GM18519 (cell line): ENCODE measurements around the gene BLOC1S1.

Experiments
- ATAC-seq: cut with Tn5 transposase; IDR thresholded peaks from one replicate; pipeline ENCODE4 v1.9.1; 2021; ENCODE audit warnings: mild to moderate bottlenecking, moderate library complexity; ENCODE audit not compliant: unreplicated experiment, low FRiP score

Gene BLOC1S1

DNA sequence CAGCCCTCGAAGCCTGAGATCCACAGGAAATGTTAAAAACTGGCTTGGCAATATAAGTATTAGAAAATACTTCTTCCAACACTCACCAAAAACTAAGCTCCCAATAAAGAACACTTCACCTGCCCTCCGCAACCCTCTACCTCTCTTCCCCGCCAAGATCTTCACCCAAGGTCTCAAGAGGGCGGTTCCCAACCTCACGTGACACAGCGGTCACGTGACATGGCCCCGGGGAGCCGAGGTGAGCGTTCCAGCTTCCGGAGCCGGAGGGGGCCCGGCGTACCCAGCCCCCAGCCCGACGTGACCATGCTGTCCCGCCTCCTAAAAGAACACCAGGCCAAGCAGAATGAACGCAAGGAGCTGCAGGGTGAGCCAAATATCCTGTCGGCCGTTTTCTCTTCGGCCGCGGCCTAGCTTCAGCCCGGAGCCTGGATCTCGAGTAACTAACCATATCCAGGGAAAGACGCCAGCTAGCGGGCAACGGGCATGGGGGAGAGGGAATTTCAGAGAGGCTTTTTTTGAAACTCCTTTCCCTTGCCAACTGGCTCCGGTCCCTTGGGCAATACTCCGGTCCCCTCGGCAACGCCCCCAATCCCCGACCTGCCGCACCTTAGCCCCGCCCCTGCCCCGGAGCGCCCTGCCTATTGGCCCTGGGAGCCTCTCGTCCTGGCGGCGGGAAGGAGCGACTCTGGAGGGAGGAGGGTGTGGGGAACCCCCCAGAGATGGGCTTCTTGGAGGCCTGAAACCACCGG lies at the start of gene BLOC1S1:
BLOC1S1 (plus strand) TSS at position 214 of the 749 bp plus-strand sequence; CDS start at position 220, 6 bp downstream.
- ATAC-seq: peak; percentile 60

DNA sequence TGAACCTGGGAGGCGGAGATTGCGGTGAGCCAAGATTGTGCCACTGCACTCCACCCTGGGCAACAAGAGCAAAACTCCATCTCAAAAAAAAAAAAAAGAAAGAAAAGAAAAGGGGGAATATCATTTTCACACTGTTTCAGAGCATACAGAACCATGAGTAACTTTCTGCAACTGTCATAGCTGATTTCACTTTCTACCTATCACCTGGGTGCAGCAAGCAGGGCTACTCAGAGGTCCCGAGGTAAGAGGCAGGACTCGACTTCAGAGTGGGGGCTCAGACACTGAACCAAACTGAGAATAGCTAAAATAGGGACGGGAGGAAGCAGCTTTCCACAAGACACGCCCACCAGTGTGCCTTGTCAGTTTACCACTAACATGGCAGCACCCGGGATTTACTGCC lies 49.3 kb upstream of the BLOC1S1 start:
- no peak for ATAC-seq

DNA sequence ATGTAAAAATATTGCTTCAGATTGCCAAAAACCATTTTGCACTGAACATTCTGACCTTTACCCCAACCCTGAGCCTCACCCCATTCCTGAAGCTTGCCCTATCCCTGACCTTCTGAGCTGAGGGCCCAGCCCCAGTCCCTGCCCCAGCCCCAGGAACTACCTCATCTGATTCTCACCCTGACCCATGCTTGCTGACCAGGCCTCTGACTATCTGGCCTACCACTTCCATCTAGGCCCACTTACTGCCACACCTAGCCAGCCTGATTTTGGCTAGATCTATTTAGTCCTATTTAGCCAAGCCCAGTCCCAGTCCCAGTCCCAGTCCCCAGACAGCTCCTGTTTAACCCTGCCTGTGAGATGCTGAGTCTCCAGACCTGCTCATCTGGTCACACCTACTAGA lies 45.6 kb upstream of the BLOC1S1 start:
- no peak for ATAC-seq

DNA sequence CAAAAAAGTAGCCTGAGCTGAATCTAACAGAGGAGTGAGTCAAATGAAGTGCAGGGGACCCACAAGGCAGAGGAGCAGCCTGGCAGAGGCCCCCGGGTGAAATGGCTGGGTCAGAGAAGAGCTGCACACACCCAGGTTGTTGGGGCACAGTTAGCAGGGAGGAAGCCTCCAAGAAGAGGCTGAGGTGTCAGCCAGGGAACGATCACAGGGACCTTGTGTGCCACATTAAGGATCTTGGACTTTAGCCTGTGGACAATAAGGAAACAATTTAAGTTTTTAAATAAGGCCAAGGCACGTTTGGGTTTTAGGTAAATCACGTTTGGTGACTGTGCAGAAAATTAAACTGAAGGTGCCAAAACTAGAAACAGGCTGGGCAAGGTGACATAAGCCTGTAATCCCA lies 44.1 kb upstream of the BLOC1S1 start:
- ATAC-seq: no peak

DNA sequence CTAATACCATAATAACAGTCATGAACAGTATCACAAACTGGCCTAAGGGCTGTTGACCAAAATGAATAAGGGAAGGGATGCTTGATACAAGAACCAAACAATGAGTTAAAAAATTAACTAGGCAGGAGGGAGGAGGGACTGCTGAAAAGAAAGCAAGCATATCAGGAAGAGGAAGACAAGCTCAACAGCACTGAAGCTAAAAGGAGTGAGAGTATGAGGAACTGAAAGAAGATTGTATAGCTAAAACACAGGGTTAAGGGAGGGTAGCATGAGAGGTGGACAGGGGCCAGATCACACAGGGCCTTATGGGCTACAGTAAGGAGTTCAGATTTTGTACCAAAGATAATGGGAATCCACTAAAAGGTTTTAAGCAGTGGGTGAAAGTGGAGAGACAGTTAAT lies 42.2 kb upstream of the BLOC1S1 start:
- peak; percentile 98 for ATAC-seq

DNA sequence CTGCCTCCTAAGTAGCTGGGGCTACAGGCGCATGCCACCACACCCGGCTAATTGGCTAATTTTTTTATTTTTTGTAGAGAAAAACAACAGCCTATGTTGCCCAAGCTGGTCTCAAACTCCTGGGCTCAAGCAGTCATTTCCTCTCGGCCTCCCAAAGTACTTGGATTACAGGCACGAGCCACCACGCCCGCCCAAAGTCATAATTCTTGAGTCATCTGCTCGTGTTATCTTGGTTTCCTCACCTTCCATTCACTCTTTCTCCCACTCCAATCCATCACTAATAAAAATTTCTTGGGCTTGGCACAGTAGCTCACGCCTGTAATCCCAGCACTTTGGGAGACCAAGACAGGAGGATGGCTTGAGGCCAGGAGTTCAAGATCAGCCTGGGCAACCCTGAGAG lies 40.2 kb upstream of the BLOC1S1 start:
- ATAC-seq: no peak

DNA sequence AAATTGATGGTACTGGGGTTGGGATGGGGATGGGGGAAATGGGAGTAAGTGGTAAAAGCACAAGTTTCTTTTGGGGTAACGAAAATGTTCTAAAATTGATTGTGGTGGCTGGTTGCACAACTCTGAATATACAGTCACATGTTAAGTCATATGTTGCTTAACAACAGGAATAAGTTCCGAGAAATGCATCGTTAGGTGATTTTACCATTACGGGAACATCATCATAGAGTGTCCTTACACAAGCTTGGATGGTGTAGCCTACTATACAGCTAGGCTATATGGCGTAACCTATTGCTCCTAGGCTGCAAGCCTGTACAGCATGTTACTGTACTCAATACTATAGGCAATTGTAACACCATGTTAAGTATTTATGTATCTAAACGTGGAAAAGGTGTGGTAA lies 39.1 kb upstream of the BLOC1S1 start:
- ATAC-seq: no peak

DNA sequence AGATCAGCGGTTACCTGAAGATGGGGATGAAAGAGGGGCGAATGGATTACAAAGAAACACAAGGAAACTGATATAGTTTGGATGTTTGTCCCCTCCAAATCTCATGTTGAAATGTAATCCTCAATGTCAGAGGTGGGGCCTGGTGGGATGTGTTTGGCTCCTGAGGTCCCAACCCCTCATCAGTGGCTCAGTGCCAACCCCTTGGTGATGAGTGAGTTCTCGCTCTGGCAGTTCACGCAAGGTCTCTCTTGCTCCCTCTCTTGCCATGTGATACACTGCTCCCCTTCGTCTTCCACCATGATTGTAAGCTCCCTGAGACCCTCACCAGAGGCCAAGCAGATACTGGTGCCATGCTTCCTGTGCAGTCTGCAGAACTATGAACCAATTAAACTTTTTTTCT lies 36.2 kb upstream of the BLOC1S1 start:
- no peak for ATAC-seq

DNA sequence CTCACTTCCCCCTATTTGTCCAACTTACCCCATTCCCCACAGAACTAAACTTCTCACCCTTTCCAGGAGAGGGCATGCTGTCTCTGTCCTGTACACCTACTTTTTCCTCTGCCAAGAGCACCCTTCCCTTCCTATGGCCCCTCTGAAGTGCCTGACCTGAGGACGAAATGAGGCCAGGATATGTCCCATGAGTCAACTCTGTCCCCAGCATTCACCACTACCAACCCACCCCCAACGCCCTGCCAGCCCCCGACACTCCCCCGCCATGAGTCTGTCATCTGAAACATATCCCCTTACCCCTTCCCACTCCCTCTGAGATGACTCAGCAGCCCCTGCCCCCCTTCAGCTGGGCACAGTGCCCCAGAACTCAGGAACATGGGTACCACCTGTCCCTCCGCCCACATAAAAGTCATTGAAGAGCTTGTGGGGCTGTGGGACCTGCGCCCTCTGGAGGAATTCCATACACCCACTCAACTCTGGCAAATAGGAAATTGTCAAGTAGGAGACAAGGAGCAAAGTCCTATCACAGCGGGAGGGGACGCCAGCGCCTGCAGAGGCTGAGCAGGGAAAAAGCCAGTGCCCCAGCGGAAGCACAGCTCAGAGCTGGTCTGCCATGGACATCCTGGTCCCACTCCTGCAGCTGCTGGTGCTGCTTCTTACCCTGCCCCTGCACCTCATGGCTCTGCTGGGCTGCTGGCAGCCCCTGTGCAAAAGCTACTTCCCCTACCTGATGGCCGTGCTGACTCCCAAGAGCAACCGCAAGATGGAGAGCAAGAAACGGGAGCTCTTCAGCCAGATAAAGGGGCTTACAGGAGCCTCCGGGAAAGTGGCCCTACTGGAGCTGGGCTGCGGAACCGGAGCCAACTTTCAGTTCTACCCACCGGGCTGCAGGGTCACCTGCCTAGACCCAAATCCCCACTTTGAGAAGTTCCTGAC lies 34.4 kb upstream of the BLOC1S1 start:
- no peak for ATAC-seq

DNA sequence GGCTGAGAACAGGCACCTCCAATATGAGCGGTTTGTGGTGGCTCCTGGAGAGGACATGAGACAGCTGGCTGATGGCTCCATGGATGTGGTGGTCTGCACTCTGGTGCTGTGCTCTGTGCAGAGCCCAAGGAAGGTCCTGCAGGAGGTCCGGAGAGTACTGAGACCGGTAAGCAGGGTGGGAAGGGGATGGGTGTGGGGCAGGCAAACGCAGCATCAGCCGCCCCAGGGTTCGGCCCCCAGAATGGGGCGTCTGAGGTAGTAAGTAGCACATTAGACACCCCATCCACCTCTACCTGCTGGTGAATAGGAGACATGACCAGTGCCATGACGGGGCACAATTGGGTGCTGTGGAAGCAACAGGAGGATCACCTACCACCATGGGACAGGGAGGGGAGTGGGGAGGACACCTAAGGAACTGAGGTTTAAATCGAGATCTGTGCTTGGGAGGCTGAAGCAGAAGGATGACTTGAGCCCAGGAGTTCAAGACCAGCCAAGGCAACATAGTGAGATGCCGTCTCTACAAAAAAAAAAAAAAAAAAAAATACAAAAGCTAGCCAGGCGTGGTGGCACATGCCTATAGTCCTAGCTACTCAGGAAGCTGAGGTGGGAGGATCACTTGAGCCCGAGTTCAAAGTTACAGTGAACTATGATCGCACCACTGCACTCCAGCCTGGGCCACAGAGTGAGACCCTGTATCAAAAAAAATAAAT lies 33.6 kb upstream of the BLOC1S1 start:
- ATAC-seq: no peak

DNA sequence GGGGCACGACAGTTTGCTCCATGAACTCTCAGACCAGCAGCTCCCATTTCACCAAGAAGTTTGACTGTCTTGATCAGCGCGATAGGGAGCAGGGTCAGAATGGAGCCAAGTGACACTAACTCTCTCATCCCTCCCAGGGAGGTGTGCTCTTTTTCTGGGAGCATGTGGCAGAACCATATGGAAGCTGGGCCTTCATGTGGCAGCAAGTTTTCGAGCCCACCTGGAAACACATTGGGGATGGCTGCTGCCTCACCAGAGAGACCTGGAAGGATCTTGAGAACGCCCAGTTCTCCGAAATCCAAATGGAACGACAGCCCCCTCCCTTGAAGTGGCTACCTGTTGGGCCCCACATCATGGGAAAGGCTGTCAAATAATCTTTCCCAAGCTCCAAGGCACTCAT lies 32.2 kb upstream of the BLOC1S1 start:
- ATAC-seq: no peak

DNA sequence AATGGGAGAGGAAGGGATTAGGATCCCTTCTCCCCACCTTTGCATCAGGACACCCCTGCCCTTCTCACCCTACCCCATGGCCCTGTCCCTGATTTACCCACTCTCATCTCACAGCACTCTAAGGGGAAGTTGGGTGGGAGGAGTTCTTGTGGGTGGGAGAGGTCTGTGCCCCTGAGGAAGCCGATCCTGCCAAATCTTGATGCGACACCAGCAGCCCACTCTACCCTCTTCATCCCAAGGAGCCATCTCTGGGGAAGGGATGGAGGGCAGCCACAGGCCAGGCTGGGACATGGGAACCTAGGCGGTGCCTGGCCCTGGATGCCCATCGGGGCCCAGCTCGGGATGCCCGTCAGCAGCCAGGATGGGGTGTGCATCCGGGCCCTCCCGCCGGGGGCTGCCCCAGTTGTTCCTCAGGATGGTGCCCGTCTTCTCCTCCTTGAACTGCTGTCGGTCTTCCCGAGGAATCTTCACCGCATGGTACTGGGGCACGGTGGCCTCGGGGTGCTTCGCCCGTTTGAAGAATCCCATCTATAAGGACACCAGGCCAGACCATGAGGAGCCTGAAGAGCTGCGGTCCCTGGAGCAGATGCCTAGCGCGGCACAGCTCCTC lies 31.0 kb upstream of the BLOC1S1 start:
- no peak for ATAC-seq

DNA sequence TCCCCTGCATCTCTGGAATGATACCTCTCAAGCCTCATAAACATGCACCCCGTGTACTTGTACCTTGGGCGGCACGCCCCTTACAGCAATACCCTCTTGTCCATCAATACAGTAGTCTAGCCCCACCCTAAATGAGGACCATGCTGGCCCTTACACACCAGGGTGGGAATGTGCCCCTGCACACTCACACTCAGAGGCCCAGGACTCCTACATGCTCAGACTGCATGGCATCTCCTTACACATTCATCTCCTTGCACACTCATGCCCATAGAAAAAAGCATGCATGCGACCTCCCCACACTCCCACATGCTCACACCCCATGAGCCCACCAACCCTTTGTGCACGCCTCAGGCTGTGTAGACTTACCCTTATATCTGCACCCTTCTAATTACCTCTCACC lies 30.2 kb upstream of the BLOC1S1 start:
- ATAC-seq: no peak

DNA sequence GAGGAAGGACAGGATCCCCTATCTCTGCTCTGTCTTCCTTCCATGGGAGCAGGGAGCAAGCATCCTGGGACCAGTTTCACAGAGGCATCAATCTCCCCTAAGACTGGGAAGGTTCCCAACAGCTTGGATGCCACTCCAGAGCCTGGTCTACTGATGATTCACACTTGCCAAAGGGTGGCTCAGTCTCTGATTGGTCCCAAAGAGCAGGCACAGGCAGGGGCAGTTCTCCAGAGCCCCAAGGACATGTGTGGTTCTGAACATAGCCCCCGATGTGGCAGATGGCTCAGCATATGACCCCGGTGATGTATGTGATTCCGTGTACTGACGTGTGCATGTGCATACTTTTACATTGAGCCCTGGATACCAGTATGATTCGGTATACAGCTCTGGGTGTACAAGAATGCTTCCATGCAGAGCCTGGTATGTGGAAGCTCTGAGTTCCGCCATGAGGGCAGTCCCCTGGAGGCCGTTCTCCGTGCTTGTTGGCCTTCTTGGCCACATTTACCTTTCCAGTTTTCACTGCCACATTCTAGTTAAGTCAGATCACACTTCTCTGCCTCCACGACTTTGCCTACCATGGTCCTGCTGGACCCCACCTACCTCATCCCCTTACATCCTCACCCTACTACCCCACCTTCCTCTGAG lies 29.4 kb upstream of the BLOC1S1 start:
- ATAC-seq: no peak

DNA sequence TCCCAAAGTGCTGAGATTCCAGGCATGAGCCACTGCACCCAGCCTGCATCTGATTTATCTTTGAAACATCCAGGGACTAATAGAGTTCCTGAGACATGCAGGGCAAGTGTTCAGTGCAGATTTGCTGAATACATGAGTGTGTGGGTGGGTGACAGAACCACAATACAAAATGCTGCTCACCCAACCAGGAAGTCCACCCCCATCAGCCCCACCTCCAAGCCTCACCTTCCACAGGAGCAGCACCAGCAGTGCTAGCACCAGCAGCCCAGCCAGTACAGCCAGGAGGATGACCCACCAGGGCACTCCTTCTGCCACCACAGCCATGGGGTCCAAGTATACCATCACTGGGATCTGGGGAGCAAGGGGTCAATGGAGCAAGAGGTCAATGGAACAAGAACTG lies 28.1 kb upstream of the BLOC1S1 start:
- ATAC-seq: no peak

DNA sequence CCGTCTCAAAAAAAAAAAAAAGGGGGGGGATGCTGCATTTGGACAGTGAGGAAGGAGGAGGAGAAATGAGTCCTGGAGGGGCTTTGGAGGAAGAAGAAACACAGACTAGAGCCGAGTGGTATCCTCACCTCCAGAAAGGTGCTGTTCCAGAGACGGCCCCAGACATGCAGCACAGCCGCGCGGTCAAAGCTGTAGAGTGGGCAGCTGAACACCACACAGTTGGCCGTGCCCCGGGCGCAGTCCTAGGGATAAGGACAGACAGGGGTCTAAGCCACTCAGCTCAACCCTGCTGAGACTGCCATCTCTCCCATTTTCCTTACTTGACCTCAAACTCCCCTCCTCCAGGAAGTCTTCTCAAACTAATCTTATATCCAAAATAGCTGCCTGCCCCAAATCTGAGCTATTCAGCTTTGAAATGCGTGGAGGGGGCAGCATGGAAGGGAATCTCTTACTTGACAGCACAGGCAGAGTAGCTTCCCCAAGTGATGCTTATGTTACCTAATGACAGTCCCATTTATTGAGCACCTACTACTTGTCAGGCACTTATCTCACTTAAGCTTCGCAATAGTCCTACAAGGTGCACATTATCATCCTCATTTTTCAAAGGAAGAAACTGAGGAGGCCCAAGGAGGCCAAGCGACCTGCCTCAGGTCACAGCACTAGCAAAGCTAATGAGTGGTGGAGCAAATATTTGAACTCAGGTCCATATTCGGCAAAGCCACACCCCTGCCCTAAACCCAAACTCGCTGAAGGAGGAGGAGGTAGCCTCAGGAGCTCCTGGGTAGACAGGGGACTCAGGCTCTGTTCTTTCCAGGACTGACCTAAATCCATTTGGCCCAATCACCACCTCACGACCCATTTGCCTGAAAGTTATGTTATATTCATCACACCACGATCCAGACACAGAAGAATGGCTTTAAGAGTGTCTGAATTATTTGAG lies 26.9 kb upstream of the BLOC1S1 start:
- no peak for ATAC-seq

DNA sequence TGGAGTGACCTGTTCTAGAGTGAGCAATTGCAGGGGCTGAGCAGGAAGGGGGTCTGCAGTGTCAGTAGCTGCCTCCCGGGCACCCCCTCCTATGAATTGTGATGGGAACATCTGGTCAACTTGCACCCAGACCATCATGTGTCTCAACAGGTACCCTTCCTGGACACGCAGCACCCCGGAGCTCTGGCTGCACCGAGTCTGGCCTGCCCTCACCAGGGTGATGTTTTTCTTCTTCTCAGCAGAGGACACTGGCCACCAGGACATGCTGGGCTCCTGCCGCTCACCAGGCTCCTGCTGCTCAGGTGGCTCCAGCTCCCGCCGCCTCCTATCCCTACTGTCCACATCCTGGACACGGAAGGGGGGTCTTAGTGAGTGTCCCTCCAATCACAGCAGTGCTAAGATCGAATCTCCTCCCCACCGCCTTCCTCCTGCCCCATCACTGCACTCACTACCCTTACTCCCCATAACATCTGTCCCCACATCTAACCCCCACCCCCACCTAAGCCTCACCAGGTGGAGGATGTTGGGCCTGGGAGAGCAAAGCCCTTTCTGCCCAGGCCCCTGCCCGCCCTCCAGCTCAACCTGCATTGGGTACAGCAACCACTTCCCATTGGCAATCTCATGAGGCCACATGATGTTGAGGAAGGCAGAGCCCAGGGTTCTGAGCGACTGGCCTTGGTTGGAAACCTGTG lies 23.1 kb upstream of the BLOC1S1 start:
- no peak for ATAC-seq

DNA sequence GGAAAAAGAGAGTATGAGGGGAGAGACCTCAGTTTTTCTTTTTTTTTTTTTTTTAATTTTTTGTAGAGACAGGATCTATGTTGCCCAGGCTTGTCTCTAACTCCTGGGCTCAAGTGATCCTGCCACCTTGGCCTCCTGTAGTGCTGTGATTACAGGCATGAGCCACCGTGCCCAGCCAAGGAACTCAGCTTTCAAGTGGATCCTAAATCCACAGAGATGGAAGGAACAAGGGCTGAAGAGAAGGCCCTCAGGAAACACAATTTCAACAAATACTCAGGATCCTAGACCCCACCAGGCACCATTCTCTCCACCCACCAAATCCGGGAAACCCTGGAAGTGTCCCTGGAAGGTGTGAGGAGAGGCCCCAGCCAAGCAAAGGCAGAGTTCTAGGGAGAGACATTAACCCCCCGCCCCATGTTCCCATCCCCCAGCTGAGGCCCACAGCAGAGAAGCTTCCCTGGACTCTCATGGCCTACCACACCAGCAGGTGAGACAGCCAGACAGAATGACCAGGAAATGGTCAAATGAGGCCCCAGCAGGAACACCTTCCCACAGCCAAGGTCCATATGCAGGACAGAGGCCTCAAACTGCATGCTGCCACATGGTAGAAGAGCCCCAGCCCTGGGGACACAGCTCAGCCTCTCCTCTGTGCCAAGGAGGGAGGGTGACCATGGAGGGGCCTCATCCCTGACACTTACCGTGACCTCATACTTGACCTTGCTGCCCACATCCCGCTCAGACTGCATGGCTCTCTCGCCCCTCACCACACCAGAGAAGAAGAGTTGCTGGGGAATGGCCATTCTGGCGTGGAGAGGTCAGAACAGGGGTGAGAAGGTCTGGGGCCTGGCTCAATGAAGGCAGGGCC lies 22.3 kb upstream of the BLOC1S1 start:
- no peak for ATAC-seq
